Measurements from ENCODE around the gene TMEM95.

DNA sequence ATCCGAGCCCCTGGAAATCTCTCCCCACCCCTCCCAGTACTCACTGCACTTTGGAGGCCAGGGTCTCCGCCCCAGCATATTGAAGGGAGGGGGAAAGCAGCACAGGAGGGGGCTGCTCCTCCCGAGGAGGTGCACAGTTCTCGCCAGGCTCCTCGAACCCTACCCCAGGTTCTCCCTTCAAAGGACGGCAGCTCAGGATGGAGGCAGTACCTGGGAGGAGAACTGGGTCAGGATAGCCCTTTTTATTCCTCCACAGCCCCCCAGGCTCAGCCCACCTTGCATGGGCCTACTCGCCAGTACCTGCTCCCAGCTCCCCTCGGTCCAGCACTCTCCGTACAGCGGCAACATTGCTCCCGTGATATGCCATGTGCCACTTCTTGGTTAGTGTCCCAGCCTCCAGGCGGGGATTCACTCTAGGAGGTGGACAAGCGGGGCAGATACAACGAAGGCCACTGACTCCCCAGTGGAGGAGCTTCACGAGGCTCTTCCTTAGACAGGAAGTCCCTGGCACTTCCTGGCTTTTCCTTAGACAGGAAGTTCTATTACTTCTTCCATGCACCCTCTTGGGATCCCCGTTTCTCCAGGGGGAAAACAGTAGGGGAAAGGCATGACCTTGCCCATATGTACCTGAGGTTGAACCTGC, 37.7 kb upstream of the TMEM95 start:
- TF ChIP-seq POLR2AphosphoS5 (IDR thresholded peaks at IDR 0.05; ENCODE audit: low read depth, low read length): no peak
- no peak for TF ChIP-seq SPI1 (IDR thresholded peaks at IDR 0.05; ENCODE audit: low read depth, low read length)
- no peak for TF ChIP-seq POLR2A (IDR thresholded peaks at IDR 0.05; ENCODE audit: low read depth, low read length)
- no peak for TF ChIP-seq TAF1 (IDR thresholded peaks at IDR 0.05; ENCODE audit: low read depth, low read length)

All from GM12891 (cell line).